ES-I3 (cell line): ENCODE data around the gene PAK2.

Experiments
- H3K36me3 ChIP-seq: 2 replicates; pipeline ENCODE4 v1.6.1; 2013; ENCODE audit warnings: mild to moderate bottlenecking, low read length, control low read depth, moderate library complexity; ENCODE audit not compliant: insufficient read depth
- H3K4me1 ChIP-seq: 2 replicates; pipeline ENCODE4 v1.6.1; 2013; ENCODE audit warnings: mild to moderate bottlenecking, control low read depth, low read length; ENCODE audit not compliant: insufficient read depth
- H3K9ac ChIP-seq: 2 replicates; pipeline ENCODE4 v1.6.1; 2013; ENCODE audit warnings: low read depth, mild to moderate bottlenecking, low read length, moderate library complexity
- H3K9me3 ChIP-seq: 2 replicates; pipeline ENCODE4 v1.6.1; 2013; ENCODE audit warnings: mild to moderate bottlenecking, low read length, moderate library complexity; ENCODE audit not compliant: control insufficient read depth, insufficient read depth

Gene PAK2

GRCh38 chr3:196739671-196740480 is at the start of gene PAK2:
TSS of gene PAK2 (plus strand) at chr3:196739857. CDS start at chr3:196782647, 42,790 bp downstream.
- Histone ChIP-seq H3K9me3 (no peaks in the 10 kb centered on the region), H3K36me3 (no peaks in the 10 kb centered on the region), H3K4me1 (peaks cover 5% of the 10 kb centered on the region; the same call in 1 of the 2 replicates), H3K9ac (peak within 1 kb of the TSS; percentile 94)

- no peaks in the 10 kb centered on the region for H3K36me3 ChIP-seq
- peaks cover 4% of the 10 kb centered on the region; the same call in 1 of the 2 replicates for H3K4me1 ChIP-seq
- H3K9me3 ChIP-seq: no peaks in the 10 kb centered on the region
- H3K9ac ChIP-seq: no peak overlapping the region
Measured at GRCh38 chr3:196689941-196690660, 49.6 kb upstream of the PAK2 start.

DNA sequence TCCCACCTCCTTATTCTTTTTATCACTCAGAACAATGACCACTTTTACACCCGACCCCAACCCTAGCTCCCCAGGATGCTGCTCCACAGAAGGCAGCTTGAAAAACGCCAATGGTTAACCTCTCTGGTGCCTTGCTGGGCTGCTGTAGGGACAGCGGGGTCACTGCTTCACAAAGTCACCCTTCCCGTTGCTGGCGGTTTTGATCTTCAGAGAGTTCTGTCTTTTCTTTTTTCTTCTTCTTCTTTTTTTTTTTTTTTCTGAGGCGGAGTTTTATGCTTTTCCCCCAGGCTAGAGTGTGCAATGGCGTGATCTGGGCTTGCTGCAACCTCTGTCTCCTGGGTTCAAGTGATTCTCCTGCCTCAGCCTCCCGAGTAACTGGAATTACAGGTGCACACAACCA is 48.3 kb upstream of the PAK2 start:
- Histone ChIP-seq H3K36me3 (no peaks in the 10 kb centered on the region), H3K9ac (no peak overlapping the region), H3K4me1 (peaks cover 4% of the 10 kb centered on the region; the same call in 1 of the 2 replicates)

GRCh38 chr3:196694202-196694638 is 45.4 kb upstream of the PAK2 start:
- no peak overlapping the region for H3K9ac ChIP-seq
- no peaks in the 10 kb centered on the region for H3K36me3 ChIP-seq
- no peaks in the 10 kb centered on the region for H3K4me1 ChIP-seq
- no peaks in the 10 kb centered on the region for H3K9me3 ChIP-seq

More for the DNA sequence above, 48.3 kb upstream of the PAK2 start:
- H3K9me3 ChIP-seq: no peaks in the 10 kb centered on the region

DNA sequence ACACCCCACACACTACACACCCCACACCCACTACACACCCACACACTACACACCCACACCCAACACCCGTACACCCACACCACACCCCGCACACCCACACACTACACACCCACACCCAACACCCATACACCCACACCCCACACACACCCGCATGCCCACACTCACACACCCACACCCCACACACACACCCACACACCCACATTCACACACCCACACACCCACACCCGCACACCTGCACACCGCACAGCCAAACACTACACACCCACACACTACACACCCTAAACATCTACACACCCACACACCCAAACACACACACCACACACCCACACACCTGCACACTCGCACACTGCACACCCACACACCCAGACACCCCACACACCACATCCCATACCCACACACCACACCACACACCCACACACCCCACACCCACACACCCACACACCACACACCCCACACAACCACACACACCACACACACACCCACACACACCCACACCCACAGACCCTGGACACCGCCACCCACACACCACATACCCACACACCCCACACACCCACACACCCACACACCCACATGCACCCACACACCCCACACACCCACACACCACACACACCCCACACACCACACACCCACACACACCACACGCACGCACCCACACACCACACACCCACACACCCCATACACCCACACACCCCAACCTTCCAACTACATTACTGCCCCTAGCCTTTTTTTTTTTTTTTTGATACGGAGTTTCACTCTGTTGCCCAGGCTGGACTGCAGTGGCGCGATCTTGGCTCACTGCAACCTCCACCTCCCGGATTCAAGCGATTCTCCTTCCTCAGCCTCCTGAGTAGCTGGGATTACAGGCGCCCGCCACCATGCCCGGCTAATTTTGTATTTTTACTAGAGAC is 44.5 kb upstream of the PAK2 start:
- Histone ChIP-seq H3K4me1 (no peaks in the 10 kb centered on the region), H3K9me3 (no peaks in the 10 kb centered on the region), H3K36me3 (no peaks in the 10 kb centered on the region), H3K9ac (no peak overlapping the region)

DNA sequence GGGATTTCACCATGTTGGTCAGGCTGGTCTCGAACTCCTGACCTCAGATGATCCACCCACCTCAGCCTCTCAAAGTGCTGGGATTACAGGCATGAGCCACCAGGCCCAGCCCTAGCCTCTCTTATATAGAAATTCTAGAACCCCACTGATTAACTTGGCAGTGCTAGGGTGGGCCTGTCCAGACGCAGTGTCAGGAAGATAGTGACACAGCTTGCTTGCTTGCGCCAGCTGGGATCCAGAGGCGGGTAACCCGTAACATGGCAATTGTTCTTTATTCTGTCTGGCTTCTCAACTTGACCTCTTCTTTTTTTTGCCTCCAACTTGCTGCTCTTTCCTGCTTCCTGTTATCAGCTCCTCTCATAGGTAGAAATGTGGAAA is 43.8 kb upstream of the PAK2 start:
- Histone ChIP-seq H3K4me1 (no peaks in the 10 kb centered on the region), H3K9me3 (no peaks in the 10 kb centered on the region), H3K9ac (no peak overlapping the region; the same call in 1 of the 2 replicates), H3K36me3 (no peaks in the 10 kb centered on the region)

- H3K9me3 ChIP-seq: no peaks in the 10 kb centered on the region
- no peak overlapping the region for H3K9ac ChIP-seq
- no peaks in the 10 kb centered on the region for H3K36me3 ChIP-seq
- no peaks in the 10 kb centered on the region for H3K4me1 ChIP-seq
Measured at GRCh38 chr3:196697270-196697669, 42.4 kb upstream of the PAK2 start.

- no peaks in the 10 kb centered on the region for H3K36me3 ChIP-seq
- H3K9ac ChIP-seq: no peak overlapping the region
- H3K4me1 ChIP-seq: no peaks in the 10 kb centered on the region
- no peaks in the 10 kb centered on the region for H3K9me3 ChIP-seq
Measured at GRCh38 chr3:196699749-196700148, 39.9 kb upstream of the PAK2 start.

- Histone ChIP-seq H3K9me3 (no peaks in the 10 kb centered on the region), H3K9ac (no peak overlapping the region), H3K36me3 (no peaks in the 10 kb centered on the region), H3K4me1 (no peaks in the 10 kb centered on the region)
Measured at GRCh38 chr3:196700801-196701200, 38.9 kb upstream of the PAK2 start.

DNA sequence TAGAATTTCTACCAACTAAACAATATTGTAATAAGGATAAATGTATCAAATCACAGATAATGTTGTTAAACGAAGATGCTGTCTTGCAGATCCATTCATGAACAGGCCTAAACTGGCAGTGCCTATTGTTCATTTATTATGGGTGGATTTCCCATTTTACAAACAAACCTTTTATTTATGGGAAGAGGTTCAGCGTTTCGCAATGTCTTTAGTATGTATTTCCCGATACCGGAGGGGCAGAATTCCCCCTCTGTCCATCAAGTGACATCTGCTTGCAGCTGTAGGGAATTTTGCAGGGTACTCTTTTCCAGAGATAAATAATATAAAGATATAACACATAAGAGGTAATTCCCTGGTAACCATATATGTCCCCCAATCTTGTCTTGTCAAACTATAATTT is 33.3 kb upstream of the PAK2 start:
- no peaks in the 10 kb centered on the region for H3K4me1 ChIP-seq
- no peaks in the 10 kb centered on the region for H3K9me3 ChIP-seq
- H3K36me3 ChIP-seq: no peaks in the 10 kb centered on the region
- no peak overlapping the region for H3K9ac ChIP-seq

DNA sequence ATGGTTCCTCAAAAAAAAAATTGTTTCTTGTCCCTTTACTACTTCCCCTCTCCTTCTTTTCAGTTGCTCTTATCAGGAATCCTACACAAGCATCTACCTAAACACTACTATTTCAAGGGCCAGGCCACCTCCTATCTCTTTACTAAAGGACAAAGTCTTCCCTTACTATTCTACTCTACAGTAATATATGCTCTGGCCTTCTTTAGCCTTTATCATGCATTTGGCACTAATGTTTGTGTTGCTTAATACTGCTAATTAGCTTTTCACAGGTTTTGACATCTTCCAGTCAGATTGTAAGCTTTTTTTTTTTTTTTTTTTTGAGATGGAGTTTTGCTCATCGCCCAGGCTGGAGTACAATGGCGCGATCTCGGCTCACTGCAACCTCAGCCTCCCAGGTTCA is 32.9 kb upstream of the PAK2 start:
- H3K4me1 ChIP-seq: no peaks in the 10 kb centered on the region
- H3K9ac ChIP-seq: no peak overlapping the region
- no peaks in the 10 kb centered on the region for H3K9me3 ChIP-seq
- no peaks in the 10 kb centered on the region for H3K36me3 ChIP-seq

DNA sequence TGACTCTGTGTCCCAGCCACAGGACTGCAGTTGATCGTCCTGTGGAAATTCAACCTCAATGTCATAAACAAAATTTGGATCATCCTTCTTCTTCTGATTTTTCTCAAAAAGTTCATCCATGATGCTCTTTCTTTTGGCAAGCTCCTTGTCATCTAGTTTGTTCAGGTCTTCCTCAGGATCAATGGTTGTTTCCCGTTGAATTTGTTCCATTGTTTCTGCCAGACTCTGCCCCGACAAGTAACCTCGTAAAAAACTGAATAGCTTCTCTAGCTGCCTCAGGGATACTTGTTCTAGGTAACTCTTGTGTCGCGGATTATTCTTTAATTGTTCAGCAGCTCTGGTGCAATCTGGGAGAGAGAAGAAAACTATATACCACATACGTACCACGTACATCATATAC is 32.1 kb upstream of the PAK2 start:
- H3K9ac ChIP-seq: no peak overlapping the region; the same call in 1 of the 2 replicates
- no peaks in the 10 kb centered on the region for H3K36me3 ChIP-seq
- H3K9me3 ChIP-seq: no peaks in the 10 kb centered on the region
- no peaks in the 10 kb centered on the region for H3K4me1 ChIP-seq

DNA sequence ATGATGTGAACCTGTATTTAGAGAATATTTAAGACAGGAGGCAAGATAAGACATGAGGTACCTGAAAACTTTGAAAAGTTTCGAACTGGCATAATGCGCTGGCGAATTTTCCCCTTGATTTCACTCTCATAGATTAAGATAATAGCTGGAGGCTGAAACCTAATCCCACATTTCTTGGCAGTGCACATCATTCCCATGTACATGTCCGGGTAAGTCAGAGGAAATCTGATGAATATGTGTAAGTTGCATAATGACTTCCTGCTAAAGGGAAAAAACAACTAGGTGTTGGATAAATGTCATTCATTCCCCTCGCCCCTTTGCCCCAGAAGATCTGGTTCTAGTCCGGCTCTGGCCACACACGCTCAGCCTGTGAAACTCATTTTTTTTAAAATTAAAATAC is 31.2 kb upstream of the PAK2 start:
- no peaks in the 10 kb centered on the region for H3K4me1 ChIP-seq
- H3K9ac ChIP-seq: no peak overlapping the region
- H3K36me3 ChIP-seq: no peaks in the 10 kb centered on the region
- H3K9me3 ChIP-seq: no peaks in the 10 kb centered on the region

- H3K9me3 ChIP-seq: no peaks in the 10 kb centered on the region
- H3K36me3 ChIP-seq: no peaks in the 10 kb centered on the region
- H3K9ac ChIP-seq: peak within 1 kb of the TSS; percentile 92
- no peaks in the 10 kb centered on the region for H3K4me1 ChIP-seq
Measured at GRCh38 chr3:196711838-196712513, 27.7 kb upstream of the PAK2 start, which contains the start of the genes CEP19 and PIGX. TSS of gene CEP19 (minus strand) at chr3:196712250. CDS start at chr3:196708657, 3,593 bp downstream. TSS of gene PIGX (plus strand) at chr3:196712377.
